Vagina (tissue), 2 donors: ENCODE results near the gene CEP170B. TPM values are rescaled to one million over a fixed set of nuclear protein-coding genes. Genes with fewer than 3 reads are reported as not detected.

ENCODE experiments used
- DNase-seq, 2 donors: peaks; one replicate each; pipeline ENCODE4 v3.0.0-alpha.2; 2017; ENCODE audit errors: extremely low spot score in 2 of 2
- H3K27ac ChIP-seq: fragments of 200-600 bp; sonication (generic); one replicate; pipeline ENCODE4 v1.5.1; 2019
- H3K27me3 ChIP-seq: fragments of 200-600 bp; sonication (generic); one replicate; pipeline ENCODE4 v1.5.1; 2019
- H3K36me3 ChIP-seq, 2 donors: fragments of 200-600 bp; sonication (generic); one replicate each; pipeline ENCODE4 v1.5.1; 2017 to 2019
- H3K4me1 ChIP-seq: fragments of 200-600 bp; sonication (generic); one replicate; pipeline ENCODE4 v1.5.1; 2019
- H3K4me3 ChIP-seq, 2 donors: fragments of 200-600 bp; sonication (generic); 1 replicate in 1 of 2; 2 replicates in 1 of 2; pipeline ENCODE4 v1.5.1; 2016 to 2019
- H3K9me3 ChIP-seq: fragments of 200-600 bp; sonication (generic); one replicate; pipeline ENCODE4 v1.5.1; 2019
- POLR2A ChIP-seq, 2 donors: fragments of 450-650 bp; IDR thresholded peaks; one replicate each; pipeline ENCODE4 v1.6.1; 2017; ENCODE audit warnings: antibody characterized with exemption in 2 of 2, mild to moderate bottlenecking in 2 of 2, moderate library complexity in 2 of 2
- POLR2AphosphoS5 ChIP-seq, 2 donors: sonication (generic); formaldehyde crosslinking; IDR thresholded peaks; one replicate each; pipeline ENCODE4 v1.9.0; 2017; ENCODE audit warnings: antibody characterized with exemption in 2 of 2, mild to moderate bottlenecking in 2 of 2, low read depth in 1 of 2; ENCODE audit not compliant: insufficient read depth in 1 of 2
- intact Hi-C: fragments of 100-400 bp; cut with DNase I; formaldehyde crosslinking; loops from one replicate; pipeline ENCODE4 v1.15.1; 2023
- total RNA-seq: library from RNA; depleted of rRNA; stranded (reverse); fragments of >200 nt; gene quantifications from one replicate; pipeline ENCODE4 v1.2.3, GENCODE V29; 2016
- TF ChIP-seq, protein P1 (sequence below), 3 experiments: fragments of 450-650 bp in 2 of 3; fragments of 200-600 bp in 1 of 3; sonication (generic) in 1 of 3; IDR thresholded peaks; one replicate each; pipeline ENCODE4 v1.5.1; 2017 to 2019; ENCODE audit warnings: antibody characterized with exemption in 3 of 3, mild to moderate bottlenecking in 2 of 3, moderate library complexity in 2 of 3

The CEP170B gene
- total RNA-seq, 1 donor from 2014 or later: 17.9 TPM

- intact Hi-C loops: no loop called here
- Histone ChIP-seq H3K4me3 (no peak overlapping the region), H3K36me3 (no peaks in the 10 kb centered on the region), H3K27ac (no peak overlapping the region), H3K9me3 (no peaks in the 10 kb centered on the region), H3K27me3 (no peaks in the 10 kb centered on the region), H3K4me1 (peaks cover 9% of the 10 kb centered on the region)
- DNase-seq: peak; percentile 81 to 95
- TF ChIP-seq POLR2A (IDR thresholded peaks at IDR 0.05): no peak
- TF ChIP-seq POLR2AphosphoS5 (IDR thresholded peaks at IDR 0.05; ENCODE audit: insufficient read depth in 1 of 2, low read depth in 1 of 2): no peak
- TF ChIP-seq, protein P1, sequence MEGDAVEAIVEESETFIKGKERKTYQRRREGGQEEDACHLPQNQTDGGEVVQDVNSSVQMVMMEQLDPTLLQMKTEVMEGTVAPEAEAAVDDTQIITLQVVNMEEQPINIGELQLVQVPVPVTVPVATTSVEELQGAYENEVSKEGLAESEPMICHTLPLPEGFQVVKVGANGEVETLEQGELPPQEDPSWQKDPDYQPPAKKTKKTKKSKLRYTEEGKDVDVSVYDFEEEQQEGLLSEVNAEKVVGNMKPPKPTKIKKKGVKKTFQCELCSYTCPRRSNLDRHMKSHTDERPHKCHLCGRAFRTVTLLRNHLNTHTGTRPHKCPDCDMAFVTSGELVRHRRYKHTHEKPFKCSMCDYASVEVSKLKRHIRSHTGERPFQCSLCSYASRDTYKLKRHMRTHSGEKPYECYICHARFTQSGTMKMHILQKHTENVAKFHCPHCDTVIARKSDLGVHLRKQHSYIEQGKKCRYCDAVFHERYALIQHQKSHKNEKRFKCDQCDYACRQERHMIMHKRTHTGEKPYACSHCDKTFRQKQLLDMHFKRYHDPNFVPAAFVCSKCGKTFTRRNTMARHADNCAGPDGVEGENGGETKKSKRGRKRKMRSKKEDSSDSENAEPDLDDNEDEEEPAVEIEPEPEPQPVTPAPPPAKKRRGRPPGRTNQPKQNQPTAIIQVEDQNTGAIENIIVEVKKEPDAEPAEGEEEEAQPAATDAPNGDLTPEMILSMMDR (IDR thresholded peaks at IDR 0.05): no peak
Measured at GRCh38 chr14:104927432-104927816, 62.4 kb downstream of the CEP170B start.

- H3K9me3 ChIP-seq: no peaks in the 10 kb centered on the region
- intact Hi-C loops: no loop called here
- H3K4me3 ChIP-seq: no peak overlapping the region
- no peaks in the 10 kb centered on the region for H3K36me3 ChIP-seq
- peaks cover 14% of the 10 kb centered on the region for H3K4me1 ChIP-seq
- no peak overlapping the region for H3K27ac ChIP-seq
- TF ChIP-seq POLR2A (IDR thresholded peaks at IDR 0.05) (no peak), POLR2AphosphoS5 (IDR thresholded peaks at IDR 0.05; ENCODE audit: insufficient read depth in 1 of 2, low read depth in 1 of 2) (no peak)
- H3K27me3 ChIP-seq: no peaks in the 10 kb centered on the region
- no peak for DNase-seq
Measured at GRCh38 chr14:104927901-104928300, 62.8 kb downstream of the CEP170B start.

GRCh38 chr14:104928391-104929133, 63.5 kb downstream of the CEP170B start:
- Histone ChIP-seq H3K4me1 (peaks cover 17% of the 10 kb centered on the region), H3K4me3 (no peak overlapping the region), H3K27ac (no peak overlapping the region), H3K9me3 (no peaks in the 10 kb centered on the region), H3K36me3 (no peaks in the 10 kb centered on the region), H3K27me3 (no peaks in the 10 kb centered on the region)
- no peak for TF ChIP-seq POLR2A (IDR thresholded peaks at IDR 0.05)
- TF ChIP-seq POLR2AphosphoS5 (IDR thresholded peaks at IDR 0.05; ENCODE audit: insufficient read depth in 1 of 2, low read depth in 1 of 2): no peak
- TF ChIP-seq, protein P1 (IDR thresholded peaks at IDR 0.05): no peak
- peak; percentile 85 to 90 for DNase-seq
- intact Hi-C loops: no loop called here

DNA sequence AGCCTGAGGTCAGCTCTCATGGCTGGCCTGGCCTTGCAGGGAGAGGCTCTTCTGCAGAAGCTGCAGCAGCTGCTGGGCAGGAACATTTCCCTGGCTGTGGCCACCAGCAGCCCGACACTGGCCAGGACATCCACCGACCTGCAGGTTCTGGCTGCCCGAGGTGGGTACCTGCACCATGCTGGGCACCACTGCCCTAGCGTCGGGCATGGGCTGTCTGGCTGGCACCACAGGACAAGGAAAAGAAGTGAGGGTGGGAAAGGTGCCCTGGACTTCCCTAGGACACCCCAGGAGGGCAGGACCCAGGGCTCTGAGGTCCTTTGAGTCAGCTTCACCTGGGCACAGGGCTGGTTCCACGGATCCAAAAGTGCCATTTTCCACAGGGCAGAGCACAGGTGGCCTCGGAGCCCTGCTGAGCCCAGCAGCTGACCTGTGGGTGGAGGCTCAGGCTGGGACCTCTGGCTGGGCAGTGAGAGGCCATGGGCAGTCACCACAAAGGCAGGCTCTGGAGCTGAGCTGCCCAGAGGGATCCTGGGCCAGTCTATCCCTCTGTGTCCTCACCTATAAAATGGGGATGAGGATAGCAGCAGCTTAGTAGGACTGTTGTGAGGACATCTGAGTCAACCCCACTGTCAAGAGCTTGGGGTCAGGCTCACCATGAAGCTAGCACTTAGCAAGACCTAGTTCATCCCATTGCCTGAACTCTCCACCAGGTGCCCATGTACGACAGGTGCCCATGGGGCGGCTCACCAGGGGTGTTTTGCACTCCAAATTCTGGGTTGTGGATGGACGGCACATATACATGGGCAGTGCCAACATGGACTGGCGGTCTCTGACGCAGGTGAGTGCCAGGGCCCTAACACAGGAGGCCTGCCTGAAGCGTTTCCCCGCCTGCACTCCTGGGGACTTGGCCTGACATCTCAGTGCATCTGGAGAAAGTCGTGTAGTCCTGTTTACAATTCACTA, 64.5 kb downstream of the CEP170B start:
- DNase-seq: peak in 1 of 2 donors; percentile 77
- Histone ChIP-seq H3K36me3 (no peaks in the 10 kb centered on the region), H3K4me1 (peaks cover 26% of the 10 kb centered on the region), H3K27ac (no peak overlapping the region), H3K27me3 (no peaks in the 10 kb centered on the region), H3K4me3 (no peak overlapping the region), H3K9me3 (no peaks in the 10 kb centered on the region)
- intact Hi-C loops: loop anchor here (5.0 kb wide), 1 partner anchor 38 kb away; no protein-coding TSS in a partner anchor
- TF ChIP-seq, protein P1 (IDR thresholded peaks at IDR 0.05): no peak

- Histone ChIP-seq H3K36me3 (no peaks in the 10 kb centered on the region), H3K27me3 (no peaks in the 10 kb centered on the region), H3K4me3 (no peak overlapping the region), H3K9me3 (no peaks in the 10 kb centered on the region), H3K4me1 (peaks cover 30% of the 10 kb centered on the region), H3K27ac (peak overlapping the region; percentile 71)
- intact Hi-C loops: loop anchor here (5.0 kb wide), 1 partner anchor 37 kb away; no protein-coding TSS in a partner anchor
- DNase-seq: no peak
- TF ChIP-seq, protein P1 (IDR thresholded peaks at IDR 0.05): no peak
- no peak for TF ChIP-seq POLR2AphosphoS5 (IDR thresholded peaks at IDR 0.05; ENCODE audit: insufficient read depth in 1 of 2, low read depth in 1 of 2)
- no peak for TF ChIP-seq POLR2A (IDR thresholded peaks at IDR 0.05)
Measured at GRCh38 chr14:104930526-104931303, 65.6 kb downstream of the CEP170B start.
